Measurements from ENCODE around the gene GSTCD. TPM values are rescaled to one million over a fixed set of nuclear protein-coding genes. Genes with fewer than 3 reads are reported as not detected.
"Not testable (repeated sequence)": the region's sequence is repeated elsewhere in the genome, so short reads cannot be mapped to it uniquely, and the experiment has no call there.

GSTCD gene
- total RNA-seq, 2 experiments from 2014 or later: 15.3 to 18.8 TPM

DNA sequence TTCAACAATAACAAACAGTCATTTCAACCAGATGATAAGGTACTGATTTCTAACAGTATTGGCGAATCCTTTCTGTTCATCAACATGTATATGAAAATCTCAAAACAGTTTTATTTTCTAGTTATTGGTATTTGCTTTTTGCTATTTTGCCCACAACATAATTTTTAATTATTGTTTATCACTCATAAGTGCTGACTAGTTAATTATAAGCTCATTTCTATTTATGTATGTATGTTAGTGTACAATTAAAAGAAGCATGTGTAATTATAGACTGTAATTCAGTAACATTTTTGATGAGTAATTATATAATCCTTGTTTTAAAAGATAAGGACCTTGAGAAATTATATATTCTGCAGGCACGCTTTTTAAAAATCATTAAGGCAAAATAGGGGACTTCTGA, 119.5 kb downstream of the GSTCD start:
- H3K36me3 Mint-ChIP-seq (ENCODE audit: low read depth): peaks cover 4% of the 10 kb centered on the region
- no peaks in the 10 kb centered on the region for H3K4me1 Mint-ChIP-seq (ENCODE audit: low read depth)
- no peak for ATAC-seq
- no peaks in the 10 kb centered on the region for H3K27me3 Mint-ChIP-seq (ENCODE audit: low read depth)
- no peak for DNase-seq
- H3K9me3 Mint-ChIP-seq (ENCODE audit: insufficient read depth): no peaks in the 10 kb centered on the region
- no peak overlapping the region for H3K4me3 Mint-ChIP-seq
- POLR2A ChIA-PET: no interaction called here
- CTCF ChIA-PET: no interaction called here
- no peak overlapping the region for H3K27ac Mint-ChIP-seq

DNA sequence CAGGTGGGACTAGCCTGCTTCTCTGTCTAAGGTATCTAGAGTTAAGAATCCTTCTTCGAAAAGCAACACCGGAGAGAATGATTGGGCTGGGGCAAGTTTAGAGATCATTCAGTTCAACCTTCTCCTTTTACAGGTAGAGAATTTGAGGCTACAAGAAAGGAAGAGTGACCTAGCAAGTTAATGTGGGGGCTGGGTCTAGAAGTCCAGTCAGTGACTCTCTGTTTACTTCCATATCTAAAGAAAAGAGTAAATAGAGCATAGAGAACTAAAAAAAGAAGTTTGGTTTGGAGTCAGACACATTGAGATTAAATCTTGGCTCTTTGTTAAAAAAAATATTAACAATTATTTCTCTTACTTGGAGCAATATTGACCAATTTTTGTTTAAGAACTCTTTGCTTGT, 122.6 kb downstream of the GSTCD start:
- Mint-ChIP-seq H3K27ac (no peak overlapping the region), H3K9me3 (ENCODE audit: insufficient read depth) (no peaks in the 10 kb centered on the region), H3K36me3 (ENCODE audit: low read depth) (peaks cover 6% of the 10 kb centered on the region), H3K4me1 (ENCODE audit: low read depth) (no peaks in the 10 kb centered on the region), H3K4me3 (no peak overlapping the region), H3K27me3 (ENCODE audit: low read depth) (no peaks in the 10 kb centered on the region)
- CTCF ChIA-PET: no interaction called here
- ATAC-seq: no peak
- POLR2A ChIA-PET: no interaction called here
- no peak for DNase-seq

DNA sequence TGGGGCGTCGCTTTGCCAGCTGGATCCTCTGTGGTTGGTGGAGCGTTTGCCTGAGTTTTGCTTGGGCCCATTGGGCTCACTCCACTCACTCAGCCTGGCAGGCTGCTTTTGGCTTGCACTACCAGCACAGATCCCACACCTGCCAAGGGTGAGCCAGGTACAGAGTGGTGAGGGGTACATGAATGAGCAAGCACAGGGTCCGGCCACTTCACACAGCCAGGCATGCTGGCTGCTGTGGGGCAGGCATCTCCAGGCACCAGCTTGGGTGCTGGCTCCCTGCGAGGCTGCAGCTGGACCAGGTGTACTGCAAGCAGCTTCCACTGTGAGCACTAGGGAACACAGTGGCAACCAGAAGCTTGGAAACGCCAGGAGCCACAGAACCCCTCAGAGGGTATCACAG, 126.6 kb downstream of the GSTCD start:
- CTCF ChIA-PET: no interaction called here
- H3K36me3 Mint-ChIP-seq (ENCODE audit: low read depth): peaks cover 8% of the 10 kb centered on the region
- H3K27me3 Mint-ChIP-seq (ENCODE audit: low read depth): no peaks in the 10 kb centered on the region
- POLR2A ChIA-PET: no interaction called here
- H3K4me3 Mint-ChIP-seq: no peak overlapping the region
- H3K4me1 Mint-ChIP-seq (ENCODE audit: low read depth): no peaks in the 10 kb centered on the region
- DNase-seq (no peak), ATAC-seq (no peak)
- no peak overlapping the region for H3K27ac Mint-ChIP-seq
- H3K9me3 Mint-ChIP-seq (ENCODE audit: insufficient read depth): no peaks in the 10 kb centered on the region

DNA sequence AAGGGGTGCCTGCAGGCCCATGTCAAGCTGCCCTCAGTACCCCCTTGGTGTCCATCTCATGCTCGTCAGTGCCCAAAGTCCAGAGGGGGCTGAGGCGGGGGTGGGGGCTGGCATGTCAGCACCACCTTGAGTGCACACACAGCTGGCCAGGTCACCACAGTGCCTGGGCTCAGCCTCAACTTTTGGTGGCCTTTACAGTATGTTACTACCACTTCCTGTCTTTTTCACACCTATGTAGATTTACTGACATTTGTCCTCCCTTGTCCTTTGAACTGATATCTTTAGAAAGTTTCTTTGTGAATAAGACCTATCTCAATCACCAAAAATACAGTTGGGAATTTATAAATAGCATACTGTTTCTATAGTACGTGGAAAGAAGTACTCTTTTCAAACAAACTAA, 128.0 kb downstream of the GSTCD start:
- POLR2A ChIA-PET: no interaction called here
- Mint-ChIP-seq H3K4me1 (ENCODE audit: low read depth) (no peaks in the 10 kb centered on the region), H3K36me3 (ENCODE audit: low read depth) (peaks cover 8% of the 10 kb centered on the region), H3K9me3 (ENCODE audit: insufficient read depth) (no peaks in the 10 kb centered on the region), H3K27me3 (ENCODE audit: low read depth) (no peaks in the 10 kb centered on the region), H3K4me3 (no peak overlapping the region), H3K27ac (no peak overlapping the region)
- CTCF ChIA-PET: no interaction called here
- ATAC-seq (no peak), DNase-seq (no peak)

DNA sequence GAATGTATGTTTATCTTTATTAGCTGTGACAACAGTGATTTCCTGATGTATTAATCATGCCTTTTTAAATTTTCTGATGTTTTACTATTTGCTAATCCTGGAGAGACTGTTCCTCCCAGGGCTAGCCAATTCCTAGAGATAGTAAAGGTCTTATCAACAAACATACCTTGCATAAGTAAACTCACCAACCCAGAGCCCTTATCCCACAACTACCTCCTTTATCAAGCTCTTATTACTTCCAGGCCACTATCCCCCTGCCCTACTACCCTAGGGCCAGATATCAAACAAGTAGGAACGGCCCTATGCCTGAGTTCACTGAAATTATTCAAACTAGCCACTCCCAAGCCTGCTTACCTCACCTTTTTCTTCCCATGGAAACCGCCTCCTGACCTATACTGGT, 128.5 kb downstream of the GSTCD start:
- no peak for ATAC-seq
- no peak for DNase-seq

DNA sequence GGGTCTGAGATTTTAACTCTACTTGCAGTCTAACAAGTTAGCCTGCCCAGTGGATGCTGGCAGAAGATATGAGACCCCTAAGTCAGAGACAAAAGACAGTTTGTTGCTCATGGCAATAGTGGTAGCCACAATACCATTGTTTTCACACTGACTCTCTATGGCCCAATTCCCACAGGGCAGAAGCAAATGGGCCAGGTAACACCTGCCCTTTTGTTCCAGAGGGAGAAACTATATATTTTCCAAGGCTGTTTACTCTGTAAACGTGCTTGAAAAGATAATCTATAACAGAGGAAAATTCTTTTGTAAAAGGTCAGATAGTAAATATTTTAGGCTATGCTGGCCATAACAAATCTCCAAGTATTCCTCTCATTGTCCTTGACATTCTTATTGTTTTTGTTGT, 129.5 kb downstream of the GSTCD start:
- no peak for DNase-seq
- Mint-ChIP-seq H3K4me1 (ENCODE audit: low read depth) (no peaks in the 10 kb centered on the region), H3K36me3 (ENCODE audit: low read depth) (peaks cover 8% of the 10 kb centered on the region), H3K27me3 (ENCODE audit: low read depth) (no peaks in the 10 kb centered on the region), H3K27ac (no peak overlapping the region), H3K9me3 (ENCODE audit: insufficient read depth) (no peaks in the 10 kb centered on the region), H3K4me3 (no peak overlapping the region)
- CTCF ChIA-PET: no interaction called here
- POLR2A ChIA-PET: no interaction called here
- ATAC-seq: no peak

More for the DNA sequence above, 128.5 kb downstream of the GSTCD start:
- Mint-ChIP-seq H3K4me1 (ENCODE audit: low read depth) (no peaks in the 10 kb centered on the region), H3K36me3 (ENCODE audit: low read depth) (peaks cover 8% of the 10 kb centered on the region), H3K4me3 (no peak overlapping the region), H3K9me3 (ENCODE audit: insufficient read depth) (no peaks in the 10 kb centered on the region), H3K27me3 (ENCODE audit: low read depth) (no peaks in the 10 kb centered on the region), H3K27ac (no peak overlapping the region)
- ChIA-PET POLR2A (no interaction called here), CTCF (no interaction called here)

DNA sequence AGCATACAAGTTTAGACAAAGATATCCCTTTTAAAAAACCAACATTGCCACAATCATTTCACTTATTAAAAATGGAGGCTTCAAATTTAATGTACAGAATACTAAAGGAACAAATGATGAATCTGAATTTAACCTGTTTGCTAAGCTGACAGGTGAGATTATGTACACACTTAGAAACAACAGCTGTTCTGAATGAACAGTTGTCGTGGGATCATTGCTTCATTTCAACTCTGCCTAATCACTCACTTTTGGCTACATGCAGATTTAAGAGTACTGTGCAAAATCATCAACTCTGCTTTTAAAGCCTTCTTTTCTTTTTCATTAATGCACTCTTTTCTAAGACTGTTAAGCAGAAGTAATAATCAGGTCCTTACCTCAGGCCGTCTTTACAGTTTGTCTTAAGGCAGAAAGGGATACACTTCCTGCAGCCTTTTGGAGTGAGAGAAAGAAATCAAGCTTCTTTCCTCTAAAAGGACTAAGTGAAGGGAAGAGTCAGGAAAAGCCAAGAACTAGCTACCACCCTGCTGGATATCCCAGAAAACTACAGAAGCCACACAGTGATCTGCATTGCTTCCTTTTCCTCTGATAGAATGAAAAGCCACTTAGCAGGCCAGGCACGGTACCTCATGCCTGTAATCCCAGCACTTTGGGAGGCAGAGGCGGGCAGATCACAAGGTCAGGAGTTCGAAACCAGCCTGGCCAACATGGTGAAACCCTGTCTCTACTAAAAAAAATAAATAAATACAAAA, 132.0 kb downstream of the GSTCD start:
- no peak for ATAC-seq
- no peak for DNase-seq

DNA sequence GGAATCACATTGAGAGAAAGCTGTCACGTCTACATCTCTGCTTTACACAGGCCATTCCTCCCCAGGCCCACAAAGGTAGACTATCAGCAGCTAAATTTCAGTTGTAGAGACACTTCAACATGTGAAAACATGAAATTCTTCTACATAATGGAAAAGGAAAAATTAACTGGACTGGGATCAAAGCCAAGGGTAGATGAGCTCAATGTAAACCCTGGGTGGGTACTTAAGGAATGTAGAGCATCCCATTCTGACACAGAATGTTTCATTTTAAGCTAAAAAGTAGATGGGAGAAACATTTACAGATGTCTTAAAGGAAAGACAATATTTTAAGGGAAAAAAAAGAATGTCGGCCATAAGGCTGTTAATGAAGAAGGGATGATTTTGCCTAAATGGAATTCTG, 135.4 kb downstream of the GSTCD start:
- ATAC-seq (no peak), DNase-seq (no peak)
- Mint-ChIP-seq H3K27ac (no peak overlapping the region), H3K27me3 (ENCODE audit: low read depth) (no peaks in the 10 kb centered on the region), H3K4me3 (no peak overlapping the region), H3K9me3 (ENCODE audit: insufficient read depth) (no peaks in the 10 kb centered on the region), H3K4me1 (ENCODE audit: low read depth) (no peaks in the 10 kb centered on the region), H3K36me3 (ENCODE audit: low read depth) (peaks cover 9% of the 10 kb centered on the region)
- ChIA-PET CTCF (interaction anchor here (1.2 kb wide), 1 partner anchor 24 kb away, joined by 3 read pairs; no protein-coding TSS in a partner anchor), POLR2A (no interaction called here)

More for the DNA sequence above, 132.0 kb downstream of the GSTCD start:
- ChIA-PET CTCF (interaction anchor here (1.2 kb wide), 1 partner anchor 10 kb away, joined by 3 read pairs; no protein-coding TSS in a partner anchor), POLR2A (no interaction called here)
- H3K27me3 Mint-ChIP-seq (ENCODE audit: low read depth): no peaks in the 10 kb centered on the region
- no peak overlapping the region for H3K4me3 Mint-ChIP-seq
- H3K4me1 Mint-ChIP-seq (ENCODE audit: low read depth): no peaks in the 10 kb centered on the region
- no peak overlapping the region for H3K27ac Mint-ChIP-seq
- no peaks in the 10 kb centered on the region for H3K9me3 Mint-ChIP-seq (ENCODE audit: insufficient read depth)
- H3K36me3 Mint-ChIP-seq (ENCODE audit: low read depth): peaks cover 15% of the 10 kb centered on the region

DNA sequence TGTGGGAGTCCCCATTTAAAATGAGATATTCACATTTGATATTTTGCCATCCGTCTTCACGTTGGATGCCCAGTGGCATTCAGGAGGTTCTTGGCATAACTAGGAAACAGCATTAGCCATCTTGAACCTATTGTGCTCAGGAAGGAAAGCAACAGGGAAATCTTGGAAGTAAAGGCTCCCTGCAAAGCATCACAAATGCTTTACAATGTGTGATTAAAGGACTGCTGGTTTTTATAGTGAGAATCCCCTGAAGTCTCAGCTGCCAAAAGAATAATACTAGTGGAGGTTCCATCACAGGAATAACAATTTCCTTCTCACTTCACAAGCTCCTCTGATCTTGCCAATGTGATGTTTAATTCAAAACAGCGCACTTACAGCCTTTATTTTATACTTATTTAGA, 137.0 kb downstream of the GSTCD start:
- DNase-seq (no peak), ATAC-seq (no peak)
- Mint-ChIP-seq H3K9me3 (ENCODE audit: insufficient read depth) (no peaks in the 10 kb centered on the region), H3K27me3 (ENCODE audit: low read depth) (no peaks in the 10 kb centered on the region), H3K27ac (no peak overlapping the region), H3K36me3 (ENCODE audit: low read depth) (peaks cover 9% of the 10 kb centered on the region), H3K4me1 (ENCODE audit: low read depth) (no peaks in the 10 kb centered on the region), H3K4me3 (no peak overlapping the region)
- ChIA-PET POLR2A (no interaction called here), CTCF (no interaction called here)

DNA sequence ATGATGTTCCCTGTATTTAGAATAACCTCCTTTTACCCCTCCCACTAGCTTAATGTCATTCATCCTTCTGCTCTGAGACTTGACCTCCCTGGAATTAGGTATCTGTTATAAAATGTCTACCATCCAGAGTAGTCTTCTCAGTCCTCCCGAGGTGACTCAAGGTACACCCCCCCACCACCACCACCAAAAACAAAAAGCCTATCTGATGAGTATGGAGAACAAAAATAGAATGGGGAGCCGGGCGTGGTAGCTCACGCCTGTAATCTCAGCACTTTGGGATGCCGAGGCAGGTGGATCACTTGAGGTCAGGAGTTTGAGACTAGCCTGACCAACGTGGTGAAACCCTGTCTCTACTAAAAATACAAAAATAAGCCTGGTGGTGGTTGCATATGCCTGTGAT, 139.8 kb downstream of the GSTCD start:
- ATAC-seq; H3K36me3 Mint-ChIP-seq (ENCODE audit: low read depth); DNase-seq; H3K9me3 Mint-ChIP-seq (ENCODE audit: insufficient read depth); H3K4me3 Mint-ChIP-seq; H3K27me3 Mint-ChIP-seq (ENCODE audit: low read depth); H3K4me1 Mint-ChIP-seq (ENCODE audit: low read depth); H3K27ac Mint-ChIP-seq; CTCF ChIA-PET; POLR2A ChIA-PET: not testable (repeated sequence)

DNA sequence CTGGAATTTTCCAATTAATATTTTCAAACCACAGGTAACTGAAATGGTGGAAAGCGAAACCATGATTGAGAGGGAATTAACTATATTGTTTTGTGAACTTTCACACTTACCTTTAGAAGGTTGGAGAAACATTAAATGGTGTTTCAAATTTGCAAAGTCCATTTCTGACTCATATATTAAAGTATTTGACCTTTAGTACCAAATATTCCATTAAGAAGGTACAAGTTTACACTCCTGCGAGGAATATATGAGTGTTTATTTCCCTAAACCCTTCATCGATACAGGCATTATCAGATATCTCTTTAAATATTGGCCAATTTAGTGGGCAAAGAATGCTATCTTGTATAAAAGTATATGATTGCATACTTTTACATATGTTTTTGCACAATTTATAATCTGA, 142.6 kb downstream of the GSTCD start:
- DNase-seq (no peak), ATAC-seq (no peak)
- ChIA-PET CTCF (no interaction called here), POLR2A (no interaction called here)
- Mint-ChIP-seq H3K9me3 (ENCODE audit: insufficient read depth) (peaks cover 6% of the 10 kb centered on the region), H3K36me3 (ENCODE audit: low read depth) (no peaks in the 10 kb centered on the region), H3K27ac (no peak overlapping the region), H3K4me3 (no peak overlapping the region), H3K27me3 (ENCODE audit: low read depth) (no peaks in the 10 kb centered on the region), H3K4me1 (ENCODE audit: low read depth) (no peaks in the 10 kb centered on the region)

DNA sequence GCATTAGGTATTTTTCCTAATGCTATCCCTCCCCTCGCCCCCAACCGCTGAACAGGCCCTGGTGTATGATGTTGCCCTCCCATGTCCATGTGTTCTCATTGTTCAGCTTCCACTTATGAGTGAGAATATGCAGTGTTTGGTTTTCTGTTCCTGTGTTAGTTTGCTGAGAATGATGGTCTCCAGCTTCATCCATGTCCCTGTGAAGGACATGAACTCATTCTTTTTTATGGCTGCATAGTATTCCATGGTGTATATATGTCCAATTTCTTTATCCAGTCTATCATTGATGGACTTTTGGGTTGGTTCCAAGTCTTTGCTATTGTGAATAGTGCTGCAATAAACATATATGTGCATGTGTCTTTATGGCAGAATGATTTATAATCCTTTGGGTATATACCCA, 143.6 kb downstream of the GSTCD start:
- H3K27me3 Mint-ChIP-seq (ENCODE audit: low read depth); CTCF ChIA-PET: not testable (repeated sequence)

DNA sequence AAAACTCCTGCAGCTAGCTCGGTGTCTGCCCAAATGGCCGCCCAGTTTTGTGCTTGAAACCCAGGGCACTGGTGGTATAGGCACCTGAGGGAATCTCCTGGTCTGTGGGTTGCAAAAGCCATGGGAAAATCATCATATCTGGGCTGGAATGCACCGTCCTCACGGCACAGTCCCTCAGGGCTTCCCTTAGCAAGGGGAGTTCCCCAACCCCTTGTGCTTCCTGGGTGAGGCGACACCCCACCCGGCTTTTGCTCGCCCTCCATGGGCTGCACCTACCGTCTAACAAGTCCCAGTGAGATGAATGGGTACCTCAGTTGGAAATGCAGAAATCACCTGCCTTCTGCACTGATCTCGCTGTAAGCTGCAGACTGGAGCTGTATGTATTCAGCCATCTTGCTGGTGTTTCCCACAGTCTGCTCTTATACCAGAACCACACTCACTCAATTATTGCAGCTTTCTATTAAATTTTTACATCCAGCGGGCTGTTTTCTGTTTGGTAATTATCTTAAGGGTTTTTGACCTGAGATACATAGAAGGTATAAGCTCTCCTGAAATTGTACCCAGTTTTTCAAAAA, 150.0 kb downstream of the GSTCD start:
- no peak overlapping the region for H3K27ac Mint-ChIP-seq
- DNase-seq (no peak), ATAC-seq (no peak)
- H3K9me3 Mint-ChIP-seq (ENCODE audit: insufficient read depth): peaks cover 20% of the 10 kb centered on the region
- POLR2A ChIA-PET: no interaction called here
- H3K4me1 Mint-ChIP-seq (ENCODE audit: low read depth): no peaks in the 10 kb centered on the region
- no peaks in the 10 kb centered on the region for H3K36me3 Mint-ChIP-seq (ENCODE audit: low read depth)
- CTCF ChIA-PET: no interaction called here
- no peak overlapping the region for H3K4me3 Mint-ChIP-seq
- H3K27me3 Mint-ChIP-seq (ENCODE audit: low read depth): no peaks in the 10 kb centered on the region

More for the DNA sequence above, 143.6 kb downstream of the GSTCD start:
- H3K4me1 Mint-ChIP-seq (ENCODE audit: low read depth); DNase-seq; H3K36me3 Mint-ChIP-seq (ENCODE audit: low read depth); H3K27ac Mint-ChIP-seq; H3K4me3 Mint-ChIP-seq; ATAC-seq; POLR2A ChIA-PET: not testable (repeated sequence)
- H3K9me3 Mint-ChIP-seq (ENCODE audit: insufficient read depth): peaks cover 10% of the 10 kb centered on the region

Measured in activated CD8-positive, alpha-beta T cell treated with anti-CD3 and anti-CD28 coated beads, Interleukin-2, amount 10 ng/mL, durations not matched to agents 7 days and 5 days (primary cell).